ENCODE measurements around the gene FBLN5.

FBLN5 gene

GRCh38 chr14:91947475-91948184, at the start of gene FBLN5:
Gene FBLN5 (minus strand): TSS chr14:91947694. CDS start chr14:91947229, 465 bp downstream.
- peak; percentile 49 for DNase-seq (ENCODE audit: low read depth)
- H3K4me3 ChIP-seq (ENCODE audit: low read depth, low read length): peak within 1 kb of the TSS; percentile 75

GRCh38 chr14:91996948-91997371, 49.5 kb upstream of the FBLN5 start:
- H3K4me3 ChIP-seq (ENCODE audit: low read depth, low read length): no peak overlapping the region
- peak; percentile 41 for DNase-seq (ENCODE audit: low read depth)

- H3K4me3 ChIP-seq (ENCODE audit: low read depth, low read length): no peak overlapping the region
- no peak for DNase-seq (ENCODE audit: low read depth)
Observed at GRCh38 chr14:91987192-91987591, 39.7 kb upstream of the FBLN5 start.

GRCh38 chr14:91985521-91986255, 38.2 kb upstream of the FBLN5 start:
- H3K4me3 ChIP-seq (ENCODE audit: low read depth, low read length): no peak overlapping the region
- DNase-seq (ENCODE audit: low read depth): no peak

- DNase-seq (ENCODE audit: low read depth): no peak
Observed at GRCh38 chr14:91985008-91985407, 37.5 kb upstream of the FBLN5 start.

GRCh38 chr14:91983588-91983987, 36.1 kb upstream of the FBLN5 start:
- no peak for DNase-seq (ENCODE audit: low read depth)
- H3K4me3 ChIP-seq (ENCODE audit: low read depth, low read length): no peak overlapping the region

More at GRCh38 chr14:91985008-91985407, 37.5 kb upstream of the FBLN5 start:
- no peak overlapping the region for H3K4me3 ChIP-seq (ENCODE audit: low read depth, low read length)

- peak; percentile 80 for DNase-seq (ENCODE audit: low read depth)
- H3K4me3 ChIP-seq (ENCODE audit: low read depth, low read length): no peak overlapping the region
Observed at GRCh38 chr14:91980157-91980556, 32.7 kb upstream of the FBLN5 start.

GRCh38 chr14:91977884-91978283, 30.4 kb upstream of the FBLN5 start:
- no peak for DNase-seq (ENCODE audit: low read depth)
- H3K4me3 ChIP-seq (ENCODE audit: low read depth, low read length): no peak overlapping the region

GRCh38 chr14:91975763-91976162, 28.3 kb upstream of the FBLN5 start:
- no peak for DNase-seq (ENCODE audit: low read depth)
- no peak overlapping the region for H3K4me3 ChIP-seq (ENCODE audit: low read depth, low read length)

GRCh38 chr14:91971188-91971778, 23.8 kb upstream of the FBLN5 start:
- H3K4me3 ChIP-seq (ENCODE audit: low read depth, low read length): no peak overlapping the region
- DNase-seq (ENCODE audit: low read depth): no peak

- no peak overlapping the region for H3K4me3 ChIP-seq (ENCODE audit: low read depth, low read length)
- no peak for DNase-seq (ENCODE audit: low read depth)
Observed at GRCh38 chr14:91968280-91968679, 20.8 kb upstream of the FBLN5 start.

- H3K4me3 ChIP-seq (ENCODE audit: low read depth, low read length): no peak overlapping the region
- no peak for DNase-seq (ENCODE audit: low read depth)
Observed at GRCh38 chr14:91964724-91965123, 17.2 kb upstream of the FBLN5 start.

- H3K4me3 ChIP-seq (ENCODE audit: low read depth, low read length): no peak overlapping the region
- no peak for DNase-seq (ENCODE audit: low read depth)
Observed at GRCh38 chr14:91964011-91964410, 16.5 kb upstream of the FBLN5 start.

GRCh38 chr14:91963465-91963864, 16.0 kb upstream of the FBLN5 start:
- H3K4me3 ChIP-seq (ENCODE audit: low read depth, low read length): no peak overlapping the region
- peak; percentile 86 for DNase-seq (ENCODE audit: low read depth)

GRCh38 chr14:91961297-91962220, 14.1 kb upstream of the FBLN5 start:
- H3K4me3 ChIP-seq (ENCODE audit: low read depth, low read length): no peak overlapping the region
- no peak for DNase-seq (ENCODE audit: low read depth)

GRCh38 chr14:91957876-91958313, 10.4 kb upstream of the FBLN5 start:
- no peak for DNase-seq (ENCODE audit: low read depth)
- no peak overlapping the region for H3K4me3 ChIP-seq (ENCODE audit: low read depth, low read length)

- no peak overlapping the region for H3K4me3 ChIP-seq (ENCODE audit: low read depth, low read length)
- no peak for DNase-seq (ENCODE audit: low read depth)
Observed at GRCh38 chr14:91956616-91957015, 9.1 kb upstream of the FBLN5 start.

GRCh38 chr14:91955168-91955567, 7.7 kb upstream of the FBLN5 start:
- H3K4me3 ChIP-seq (ENCODE audit: low read depth, low read length): no peak overlapping the region
- no peak for DNase-seq (ENCODE audit: low read depth)

- DNase-seq (ENCODE audit: low read depth): no peak
Observed at GRCh38 chr14:91953170-91953985, 5.9 kb upstream of the FBLN5 start.

More at GRCh38 chr14:91953170-91953985, 5.9 kb upstream of the FBLN5 start:
- H3K4me3 ChIP-seq (ENCODE audit: low read depth, low read length): no peak overlapping the region
